Stomach (tissue), 9 donors: ENCODE measurements around the gene OR9Q1. TPM values are rescaled to one million over a fixed set of nuclear protein-coding genes. Genes with fewer than 3 reads are reported as not detected.

Experiments used
- DNase-seq, 2 donors: peaks; one replicate each; pipeline versions ENCODE4 v3.0.0 to v3.0.0-alpha.2; 2013 to 2019
- H3K27ac ChIP-seq, 5 donors: fragments of 200-600 bp in 4 of 5; sonication (generic) in 4 of 5; one replicate each; pipeline ENCODE4 v1.5.1; 2013 to 2019; ENCODE audit warnings: mild to moderate bottlenecking in 1 of 5, moderate library complexity in 1 of 5
- H3K27me3 ChIP-seq, 3 donors: fragments of 200-600 bp; sonication (generic); one replicate each; pipeline ENCODE4 v1.5.1; 2017 to 2019; ENCODE audit warnings: mixed run types in 1 of 3
- H3K36me3 ChIP-seq, 4 donors: fragments of 200-600 bp; sonication (generic); 1 replicate in 3 of 4; 2 replicates in 1 of 4; pipeline ENCODE4 v1.5.1; 2016 to 2019
- H3K4me1 ChIP-seq, 4 donors: fragments of 200-600 bp; sonication (generic); one replicate each; pipeline ENCODE4 v1.5.1; 2016 to 2019
- H3K4me3 ChIP-seq, 4 donors: fragments of 200-600 bp; sonication (generic) in 3 of 4; one replicate each; pipeline ENCODE4 v1.5.1; 2016 to 2019; ENCODE audit warnings: mild to moderate bottlenecking in 1 of 4
- H3K9me3 ChIP-seq, 4 donors: fragments of 200-600 bp; sonication (generic); one replicate each; pipeline ENCODE4 v1.5.1; 2016 to 2019
- EP300 ChIP-seq: sonication (generic); formaldehyde crosslinking; IDR thresholded peaks from one replicate; pipeline ENCODE4 v1.6.1; 2017; ENCODE audit warnings: antibody characterized with exemption
- POLR2A ChIP-seq, 4 donors: fragments of 450-650 bp; IDR thresholded peaks; one replicate each; pipeline ENCODE4 v1.6.1; 2016; ENCODE audit warnings: antibody characterized with exemption in 4 of 4, control low read depth in 2 of 4, mild to moderate bottlenecking in 1 of 4, moderate library complexity in 1 of 4
- POLR2AphosphoS5 ChIP-seq, 3 donors: sonication (generic); formaldehyde crosslinking; IDR thresholded peaks; one replicate each; pipeline ENCODE4 v1.6.1; 2016; ENCODE audit warnings: antibody characterized with exemption in 3 of 3
- WGBS, 5 donors: extraction: QIAGEN DNeasy Blood & Tissue Kit in 3 of 5; methylation state at CpG; one replicate each; pipeline versions ENCODE4 v1.1.5 to v1.1.7; 2013 to 2018; 5-methylcytosine and 5-hydroxymethylcytosine counted together
- intact Hi-C: fragments of 100-400 bp; cut with DNase I; formaldehyde crosslinking; loops from one replicate; pipeline ENCODE4 v1.15.1; 2023; ENCODE audit warnings: low total_unique reads
- polyA plus RNA-seq, 3 donors: library from polyadenylated mRNA; stranded (reverse); fragments of 200-250 nt; gene quantifications; one replicate each; pipeline ENCODE4 v1.2.3, GENCODE V29; 2013
- total RNA-seq, 5 donors: library from RNA; depleted of rRNA; stranded (reverse); fragments of >200 nt; gene quantifications; one replicate each; pipeline versions ENCODE4 v1.1.0 to v1.2.3, GENCODE V29; 2014 to 2016
- TF ChIP-seq, protein P1 (sequence below), 7 experiments: fragments of 450-650 bp in 4 of 7; fragments of 200-600 bp in 3 of 7; sonication (generic) in 3 of 7; IDR thresholded peaks; one replicate each; pipeline ENCODE4 v1.5.1; 2016 to 2019; ENCODE audit warnings: antibody characterized with exemption in 7 of 7, control low read depth in 2 of 7, mild to moderate bottlenecking in 1 of 7
- donor health status: healthy with polysubstance abuse.
- donor health status: Bipolar disorder and iron deficiency.
- donor health status: healthy.

Gene OR9Q1
- total and polyA plus RNA-seq, 8 donors, result not detected

DNA sequence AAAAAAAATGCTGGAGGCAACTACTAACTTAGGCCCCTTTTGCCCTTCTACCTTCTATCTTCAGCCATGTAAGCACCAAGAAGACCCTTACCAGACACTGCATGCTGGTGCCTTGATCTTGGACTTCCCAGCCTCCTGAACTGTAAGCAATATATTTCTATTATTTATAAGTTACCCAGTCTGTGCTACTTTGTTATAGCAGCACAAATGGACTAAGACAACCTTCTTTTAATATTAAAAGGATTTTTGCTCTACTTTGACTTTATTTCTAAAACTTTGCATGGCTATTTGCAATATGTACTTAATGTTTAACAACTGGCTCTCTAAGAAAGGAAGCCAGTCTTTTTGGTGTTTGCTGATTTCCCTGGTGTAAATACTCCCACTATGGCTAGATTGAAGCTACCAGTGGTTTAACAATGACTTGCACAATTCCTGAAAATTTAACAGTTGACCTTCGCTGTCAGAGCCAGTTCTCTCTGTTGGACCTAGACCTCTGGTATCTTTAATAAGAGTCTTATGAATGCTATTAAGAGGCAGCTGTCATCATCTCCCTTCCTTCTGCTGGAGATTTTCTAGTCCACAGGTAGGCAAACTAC is 32.2 kb downstream of the OR9Q1 start:
- TF ChIP-seq, protein P1, sequence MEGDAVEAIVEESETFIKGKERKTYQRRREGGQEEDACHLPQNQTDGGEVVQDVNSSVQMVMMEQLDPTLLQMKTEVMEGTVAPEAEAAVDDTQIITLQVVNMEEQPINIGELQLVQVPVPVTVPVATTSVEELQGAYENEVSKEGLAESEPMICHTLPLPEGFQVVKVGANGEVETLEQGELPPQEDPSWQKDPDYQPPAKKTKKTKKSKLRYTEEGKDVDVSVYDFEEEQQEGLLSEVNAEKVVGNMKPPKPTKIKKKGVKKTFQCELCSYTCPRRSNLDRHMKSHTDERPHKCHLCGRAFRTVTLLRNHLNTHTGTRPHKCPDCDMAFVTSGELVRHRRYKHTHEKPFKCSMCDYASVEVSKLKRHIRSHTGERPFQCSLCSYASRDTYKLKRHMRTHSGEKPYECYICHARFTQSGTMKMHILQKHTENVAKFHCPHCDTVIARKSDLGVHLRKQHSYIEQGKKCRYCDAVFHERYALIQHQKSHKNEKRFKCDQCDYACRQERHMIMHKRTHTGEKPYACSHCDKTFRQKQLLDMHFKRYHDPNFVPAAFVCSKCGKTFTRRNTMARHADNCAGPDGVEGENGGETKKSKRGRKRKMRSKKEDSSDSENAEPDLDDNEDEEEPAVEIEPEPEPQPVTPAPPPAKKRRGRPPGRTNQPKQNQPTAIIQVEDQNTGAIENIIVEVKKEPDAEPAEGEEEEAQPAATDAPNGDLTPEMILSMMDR (IDR thresholded peaks at IDR 0.05), result no peak
- TF ChIP-seq POLR2AphosphoS5 (IDR thresholded peaks at IDR 0.05), result no peak
- no peak for TF ChIP-seq EP300
- TF ChIP-seq POLR2A (IDR thresholded peaks at IDR 0.05), result no peak
- no peak for DNase-seq
- intact Hi-C loops, result no loop called here
- no peaks in the 10 kb centered on the region for H3K27me3 ChIP-seq
- no peak overlapping the region for H3K4me3 ChIP-seq
- H3K4me1 ChIP-seq, result peaks cover 0 to 9% (median 7%) of the 10 kb centered on the region in 4 donors
- no peaks in the 10 kb centered on the region for H3K36me3 ChIP-seq
- H3K27ac ChIP-seq, result no peak overlapping the region
- no peaks in the 10 kb centered on the region for H3K9me3 ChIP-seq
- WGBS, 5 donors, result 78 to 96% (median 87%) methylated on average over 1 of the region's 1 CpG

- Histone ChIP-seq H3K4me1 (peaks cover 0 to 9% (median 7%) of the 10 kb centered on the region in 4 donors), H3K4me3 (no peak overlapping the region), H3K36me3 (no peaks in the 10 kb centered on the region), H3K9me3 (no peaks in the 10 kb centered on the region), H3K27ac (no peak overlapping the region), H3K27me3 (no peaks in the 10 kb centered on the region)
- TF ChIP-seq, protein P1 (IDR thresholded peaks at IDR 0.05), result no peak
- 78 to 89% (median 81%) methylated on average over 3 of the region's 3 CpGs for WGBS, 5 donors
- intact Hi-C loops, result no loop called here
- DNase-seq, result no peak
These were observed 33.8 kb downstream of the OR9Q1 start for GRCh38 chr11:58057481-58057880.

GRCh38 chr11:58058276-58059006 is 34.8 kb downstream of the OR9Q1 start:
- Histone ChIP-seq H3K27ac (peak overlapping the region in 2 of 5 donors; percentile 28 to 57), H3K4me1 (peaks cover 0 to 9% (median 7%) of the 10 kb centered on the region in 4 donors), H3K36me3 (no peaks in the 10 kb centered on the region), H3K27me3 (no peaks in the 10 kb centered on the region), H3K9me3 (no peaks in the 10 kb centered on the region), H3K4me3 (no peak overlapping the region)
- DNase-seq, result peak; percentile 50 to 67
- TF ChIP-seq POLR2AphosphoS5 (IDR thresholded peaks at IDR 0.05), result no peak
- no peak for TF ChIP-seq EP300
- no peak for TF ChIP-seq POLR2A (IDR thresholded peaks at IDR 0.05)
- TF ChIP-seq, protein P1 (IDR thresholded peaks at IDR 0.05), result no peak
- intact Hi-C loops, result no loop called here
- WGBS, 5 donors, result 61 to 73% (median 65%) methylated on average over 10 to 13 of the region's 13 CpGs

- Histone ChIP-seq H3K27me3 (no peaks in the 10 kb centered on the region), H3K4me3 (no peak overlapping the region), H3K36me3 (no peaks in the 10 kb centered on the region), H3K9me3 (no peaks in the 10 kb centered on the region), H3K4me1 (peaks cover 0 to 9% (median 7%) of the 10 kb centered on the region in 4 donors), H3K27ac (peak overlapping the region in 2 of 5 donors; percentile 28 to 57)
- intact Hi-C loops, result no loop called here
- DNase-seq, result peak in 1 of 2 donors; percentile 56
- 27 to 55% (median 48%) methylated on average over 4 of the region's 4 CpGs for WGBS, 5 donors
- TF ChIP-seq POLR2AphosphoS5 (IDR thresholded peaks at IDR 0.05) (no peak), POLR2A (IDR thresholded peaks at IDR 0.05) (no peak), EP300 (no peak)
- TF ChIP-seq, protein P1 (IDR thresholded peaks at IDR 0.05), result no peak
These were observed 35.3 kb downstream of the OR9Q1 start for GRCh38 chr11:58059007-58059350.
